LNCaP clone FGC (cell line): ENCODE measurements around the gene REV3L.
"Not testable (repeated sequence)": the region's sequence is repeated elsewhere in the genome, so short reads cannot be mapped to it uniquely, and the experiment has no call there.

Experiments used
- DNase-seq: peaks from one replicate; pipeline ENCODE4 v3.0.0-alpha.2; 2011; ENCODE audit warnings: low read depth
- H3K4me3 ChIP-seq: 2 replicates; pipeline ENCODE4 v1.5.1; 2011; ENCODE audit warnings: mild to moderate bottlenecking, low read depth, low read length, control low read depth
- CTCF ChIP-seq: IDR thresholded peaks from 2 replicates; pipeline ENCODE4 v1.5.1; 2012; ENCODE audit warnings: mild to moderate bottlenecking; ENCODE audit not compliant: control insufficient read depth, insufficient read depth; ENCODE audit errors: extremely low read depth

Gene REV3L

GRCh38 chr6:111338843-111339242, 144.2 kb downstream of the REV3L start:
- H3K4me3 ChIP-seq = no peak overlapping the region
- no peak for DNase-seq

GRCh38 chr6:111337829-111338236, 145.2 kb downstream of the REV3L start:
- no peak overlapping the region for H3K4me3 ChIP-seq
- no peak for DNase-seq
- no peak for TF ChIP-seq CTCF

More at GRCh38 chr6:111338843-111339242, 144.2 kb downstream of the REV3L start:
- TF ChIP-seq CTCF = no peak

- H3K4me3 ChIP-seq = no peak overlapping the region
- no peak for TF ChIP-seq CTCF
- no peak for DNase-seq
These were observed 153.0 kb downstream of the REV3L start for GRCh38 chr6:111329882-111330633.

- H3K4me3 ChIP-seq = no peak overlapping the region
- DNase-seq = no peak
- TF ChIP-seq CTCF = no peak
These were observed 156.5 kb downstream of the REV3L start for GRCh38 chr6:111326563-111326962.

DNA sequence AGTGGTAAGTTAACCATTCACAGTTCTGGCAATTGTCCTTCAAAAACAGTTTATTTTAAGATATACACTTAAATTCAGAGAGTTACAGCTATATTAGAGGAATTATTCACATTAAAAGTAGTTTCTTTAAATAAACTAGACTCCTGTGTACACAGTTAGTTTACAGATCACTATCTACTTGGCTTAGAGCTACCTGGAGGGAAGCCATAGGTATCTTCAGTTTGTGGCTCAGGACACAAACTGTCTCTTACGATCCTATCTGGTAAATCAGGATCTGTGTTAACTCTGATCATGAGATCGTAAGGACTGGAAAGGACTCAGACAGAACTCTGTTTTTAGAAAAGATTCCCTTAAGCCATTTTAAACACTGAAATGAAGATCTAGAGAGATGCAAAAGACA, 160.9 kb downstream of the REV3L start:
- no peak overlapping the region; the same call in 1 of the 2 replicates for H3K4me3 ChIP-seq
- DNase-seq = peak; percentile 96
- TF ChIP-seq CTCF = no peak

GRCh38 chr6:111307950-111308349, 175.1 kb downstream of the REV3L start:
- H3K4me3 ChIP-seq, DNase-seq: not testable (repeated sequence)

GRCh38 chr6:111307275-111307858, 175.7 kb downstream of the REV3L start:
- peak; percentile 82 for DNase-seq
- TF ChIP-seq CTCF = no peak
- H3K4me3 ChIP-seq = no peak overlapping the region
